ENCODE measurements around the gene MLLT1. TPM values are rescaled to one million over a fixed set of nuclear protein-coding genes. Genes with fewer than 3 reads are reported as not detected.

The MLLT1 gene
- total RNA-seq, 1 experiment from 2014 or later = 54.9 TPM

DNA sequence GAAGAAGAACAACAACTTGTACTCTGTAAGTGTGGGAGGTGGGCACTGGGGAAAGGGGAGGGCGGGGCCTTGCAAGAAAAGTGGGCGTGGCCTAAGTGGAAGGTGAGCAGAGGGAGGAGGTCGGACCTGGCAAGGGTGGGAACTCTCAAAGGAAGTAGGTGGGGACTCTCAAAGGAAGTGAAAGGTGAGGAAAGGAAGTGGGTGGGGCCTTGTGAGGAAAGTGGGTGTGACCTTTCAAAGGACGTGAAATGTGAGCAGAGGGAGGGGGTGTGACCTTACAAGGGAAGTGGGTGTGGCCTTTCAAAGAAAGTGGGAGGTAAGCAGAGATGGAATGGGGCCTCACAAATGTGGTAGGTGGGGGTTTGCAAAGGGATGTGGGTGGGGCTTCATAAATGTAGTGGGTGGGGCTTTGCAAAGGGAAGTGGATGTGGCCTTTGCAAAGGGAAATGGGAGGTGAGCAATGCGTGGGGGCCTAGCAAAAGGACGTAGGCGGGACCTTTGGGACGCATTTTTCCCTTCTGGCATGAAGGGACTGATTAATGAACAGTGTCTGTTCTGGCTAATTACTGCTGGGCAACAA lies 118.4 kb downstream of the MLLT1 start:
- Histone ChIP-seq H3K9me3 (ENCODE audit: control insufficient read depth, low read depth, low read length) (no peaks in the 10 kb centered on the region), H4K5ac (ENCODE audit: insufficient read length, low read depth, low read length) (no peak overlapping the region), H2BK12ac (ENCODE audit: insufficient read length, low read depth, low read length) (no peak overlapping the region), H2BK5ac (ENCODE audit: insufficient read length, low read length) (no peak overlapping the region), H2BK120ac (ENCODE audit: low read depth, low read length, poor library complexity, severe bottlenecking) (no peak overlapping the region), H2AK5ac (ENCODE audit: insufficient read length, low read length) (no peak overlapping the region), H3K23ac (ENCODE audit: insufficient read length, low read depth, low read length) (no peak overlapping the region), H3K4me1 (ENCODE audit: insufficient read depth, low read length) (no peaks in the 10 kb centered on the region), H4K20me1 (ENCODE audit: control insufficient read depth, insufficient read depth, insufficient read length) (no peaks in the 10 kb centered on the region), H3K4ac (ENCODE audit: low read depth, low read length) (no peak overlapping the region), H2BK20ac (ENCODE audit: low read depth, low read length, poor library complexity, severe bottlenecking) (no peak overlapping the region), H2BK15ac (ENCODE audit: low read depth, low read length) (no peak overlapping the region), H4K8ac (replicated peaks; ENCODE audit: insufficient read length, low read depth, low read length) (no peak overlapping the region), H3T11ph (ENCODE audit: low read length) (no peak overlapping the region), H3K27ac (ENCODE audit: insufficient read length, low read depth, low read length) (no peak overlapping the region), H2AFZ (ENCODE audit: low read length) (no peak overlapping the region), H3K9ac (ENCODE audit: extremely low read depth, insufficient read length, low read length) (no peak overlapping the region), H3K14ac (ENCODE audit: insufficient read depth, low read length) (no peak overlapping the region), H3K4me2 (ENCODE audit: insufficient read depth, insufficient read length, low read length) (no peak overlapping the region), H3K79me2 (ENCODE audit: insufficient read depth, low read length) (no peaks in the 10 kb centered on the region), H3K18ac (ENCODE audit: insufficient read length, low read depth, low read length) (no peak overlapping the region), H4K91ac (ENCODE audit: insufficient read length, low read depth, low read length) (no peak overlapping the region), H3K79me1 (ENCODE audit: insufficient read depth, low read depth, low read length, poor library complexity, severe bottlenecking) (no peaks in the 10 kb centered on the region), H3K23me2 (ENCODE audit: insufficient read length, low read depth, low read length, poor library complexity, severe bottlenecking) (no peaks in the 10 kb centered on the region), H3K56ac (ENCODE audit: insufficient read length, low read depth, low read length) (no peak overlapping the region), H3K27me3 (ENCODE audit: insufficient read depth, low read length) (no peaks in the 10 kb centered on the region)
- peak; percentile 77 for DNase-seq
- no peaks in the 10 kb centered on the region for H3K4me1 Mint-ChIP-seq
- H3K4me3 Mint-ChIP-seq = no peak overlapping the region
- H3K27me3 Mint-ChIP-seq (ENCODE audit: low read depth) = peaks cover 21% of the 10 kb centered on the region
- H3K27ac Mint-ChIP-seq = no peak overlapping the region
- peaks cover 39 to 69% of the 10 kb centered on the region in 2 experiments for H3K9me3 Mint-ChIP-seq
- peaks cover 0 to 8% (median 2%) of the 10 kb centered on the region in 3 experiments; a peak in 5 of 7 replicates for H3K36me3 Mint-ChIP-seq (ENCODE audit: insufficient read depth in 1 of 3, low read depth in 3 of 3)
- no peak for TF ChIP-seq CTCF (conservative IDR thresholded peaks at IDR 0.05)
- WGBS (ENCODE audit: extremely low coverage, insufficient read length, low lambda C conversion rate) = no CpG with 5 or more reads among the region's 8 CpGs

Other genes with a start within 250 kb of the MLLT1 start
- 2.9 and 3.7 TPM in 2 replicates for gene RFX2, start 169.5 kb downstream of the MLLT1 start, total RNA-seq (2021)
- not detected in 2 replicates for gene ACSBG2, start 144.3 kb downstream of the MLLT1 start, total RNA-seq (2021)
- not detected in 2 replicates for gene ACER1, start 53.6 kb upstream of the MLLT1 start, total RNA-seq (2021)
- 91.6 and 94.3 TPM in 2 replicates for gene CLPP, start 81.6 kb upstream of the MLLT1 start, total RNA-seq (2021)
- gene ALKBH7, start 92.8 kb upstream of the MLLT1 start, total RNA-seq (2021) = 81.6 and 85.7 TPM in 2 replicates
- gene PSPN, start 96.0 kb upstream of the MLLT1 start, total RNA-seq (2021) = 2.1 and 2.4 TPM in 2 replicates
- gene GTF2F1, start 113.2 kb upstream of the MLLT1 start, total RNA-seq (2021) = 61.2 and 67.2 TPM in 2 replicates
- 602 and 626 TPM in 2 replicates for gene KHSRP, start 144.8 kb upstream of the MLLT1 start, total RNA-seq (2021)
- 0.20 and 0.42 TPM in 2 replicates for gene SLC25A41, start 153.8 kb upstream of the MLLT1 start, total RNA-seq (2021)
- gene SLC25A23, start 179.8 kb upstream of the MLLT1 start, total RNA-seq (2021) = 35.0 and 42.9 TPM in 2 replicates
- 31.4 and 32.1 TPM in 2 replicates for gene CRB3, start 184.3 kb upstream of the MLLT1 start, total RNA-seq (2021)
- gene DENND1C, start 201.8 kb upstream of the MLLT1 start, total RNA-seq (2021) = 2.4 TPM in 2 replicates
- gene TUBB4A, start 222.3 kb upstream of the MLLT1 start, total RNA-seq (2021) = 19.5 and 20.3 TPM in 2 replicates